Endothelial cell of umbilical vein (primary cell): ENCODE data around the gene DPH1.

Experiments used
- CTCF ChIP-seq, 2 donors: IDR thresholded peaks; 1 replicate in 1 of 2; 2 replicates in 1 of 2; pipeline ENCODE4 v1.5.1; 2011; ENCODE audit warnings: low read length in 2 of 2, mild to moderate bottlenecking in 2 of 2, moderate library complexity in 2 of 2, control low read depth in 1 of 2, inconsistent platforms in 1 of 2, low read depth in 1 of 2; ENCODE audit not compliant: insufficient read depth in 1 of 2; ENCODE audit errors: extremely low read depth in 1 of 2
- EZH2 ChIP-seq: IDR thresholded peaks from 2 replicates; pipeline ENCODE4 v1.6.1; 2012; ENCODE audit warnings: borderline replicate concordance, low read depth, mild to moderate bottlenecking, moderate library complexity, low read length, inconsistent platforms; ENCODE audit not compliant: severe bottlenecking
- JUN ChIP-seq: IDR thresholded peaks from 2 replicates; pipeline ENCODE4 v1.6.1; 2011; ENCODE audit warnings: borderline replicate concordance, low read depth; ENCODE audit not compliant: insufficient read length, insufficient read depth
- MAX ChIP-seq: IDR thresholded peaks from 2 replicates; pipeline ENCODE4 v1.6.1; 2011; ENCODE audit not compliant: insufficient read depth, insufficient read length
- POLR2A ChIP-seq: IDR thresholded peaks from 2 replicates; pipeline ENCODE4 v1.6.1; 2012; ENCODE audit warnings: low read depth, mild to moderate bottlenecking, control low read depth, low read length
- POLR2AphosphoS5 ChIP-seq: IDR thresholded peaks from 2 replicates; pipeline ENCODE4 v1.6.1; 2012; ENCODE audit warnings: low read depth, mild to moderate bottlenecking, control low read depth, low read length, moderate library complexity; ENCODE audit not compliant: insufficient read depth

DNA sequence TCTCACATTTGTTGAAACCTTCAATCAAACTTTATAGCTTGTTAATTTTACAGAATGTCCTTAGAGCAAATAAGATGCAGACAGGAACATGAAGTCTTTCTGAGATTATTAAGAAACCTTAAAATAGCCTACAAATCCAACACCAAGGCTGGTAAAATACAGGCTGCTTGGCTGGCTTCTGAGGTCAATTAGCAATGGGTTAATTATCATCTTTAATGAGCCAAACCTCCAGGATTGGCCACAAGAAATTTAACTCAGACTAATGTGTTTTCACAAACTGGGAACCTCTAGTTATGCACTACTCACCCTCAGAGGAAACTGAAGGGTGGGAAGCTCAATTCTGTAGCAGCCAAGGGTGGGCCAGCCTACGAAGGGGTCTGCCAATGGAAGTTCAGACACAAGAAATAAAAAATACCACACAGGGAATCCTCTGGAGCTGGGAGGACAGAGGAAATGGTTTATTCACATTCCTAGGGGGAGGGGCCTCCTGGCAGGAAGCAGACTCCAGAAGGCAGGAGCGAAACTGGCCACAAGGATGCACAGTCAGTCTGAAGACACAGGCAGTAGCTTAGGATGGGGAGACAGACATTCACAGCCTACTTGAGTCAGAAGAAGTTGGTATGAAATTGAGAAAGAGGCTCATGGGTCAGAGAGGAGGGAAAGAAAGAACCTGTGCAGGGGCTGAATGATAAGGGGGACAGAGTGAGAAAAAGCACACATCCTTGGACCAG, 61.0 kb downstream of the DPH1 start:
- TF ChIP-seq CTCF (IDR thresholded peaks at IDR 0.05; ENCODE audit: extremely low read depth in 1 of 2, insufficient read depth in 1 of 2, low read depth in 1 of 2, low read length in 2 of 2) (peak; percentile 28 to 49), POLR2A (peak; percentile 46), JUN (no peak), POLR2AphosphoS5 (peak; percentile 50), EZH2 (no peak), MAX (no peak)
